Spleen (tissue), 7 donors: ENCODE data around the gene CD276.

Experiments
- CTCF ChIP-seq, 11 experiments: fragments of 200-600 bp in 7 of 11; fragments of 450-650 bp in 4 of 11; sonication (generic) in 4 of 11; IDR thresholded peaks in 8 of 11; conservative IDR thresholded peaks in 3 of 11; 1 replicate in 7 of 11; 2 replicates in 4 of 11; pipeline versions ENCODE4 v1.4.0 to v1.8.0; 2016 to 2021; ENCODE audit warnings: antibody characterized with exemption in 11 of 11, inconsistent platforms in 4 of 11, mild to moderate bottlenecking in 1 of 11
- POLR2AphosphoS5 ChIP-seq, 3 donors: sonication (generic); formaldehyde crosslinking; IDR thresholded peaks; one replicate each; pipeline ENCODE4 v1.5.1; 2017; ENCODE audit warnings: antibody characterized with exemption in 3 of 3
- donor health status: DM: no; HTN: no; CAD: no; lungs with moderate emphysema.
- donor health status: DM: no; HTN: no; CAD: no.
- donor health status: DM: no; HTN: no; CAD: no.

- no peak for TF ChIP-seq CTCF (IDR thresholded peaks at IDR 0.05 in 8 of 11, conservative IDR thresholded peaks at IDR 0.05 in 3 of 11)
- no peak for TF ChIP-seq POLR2AphosphoS5 (IDR thresholded peaks at IDR 0.05)
These were observed 36.2 kb upstream of the CD276 start for GRCh38 chr15:73648014-73648295.
